Measurements from ENCODE around the gene SPINT4. TPM values are rescaled to one million over a fixed set of nuclear protein-coding genes. Genes with fewer than 3 reads are reported as not detected.
A peak's percentile ranks its signal among the peaks of the same experiment; 100 is the strongest.
"Not testable (repeated sequence)": the region's sequence is repeated elsewhere in the genome, so short reads cannot be mapped to it uniquely, and the experiment has no call there.

SPINT4 gene
- total RNA-seq, 2 donors from 2014 or later = not detected

DNA sequence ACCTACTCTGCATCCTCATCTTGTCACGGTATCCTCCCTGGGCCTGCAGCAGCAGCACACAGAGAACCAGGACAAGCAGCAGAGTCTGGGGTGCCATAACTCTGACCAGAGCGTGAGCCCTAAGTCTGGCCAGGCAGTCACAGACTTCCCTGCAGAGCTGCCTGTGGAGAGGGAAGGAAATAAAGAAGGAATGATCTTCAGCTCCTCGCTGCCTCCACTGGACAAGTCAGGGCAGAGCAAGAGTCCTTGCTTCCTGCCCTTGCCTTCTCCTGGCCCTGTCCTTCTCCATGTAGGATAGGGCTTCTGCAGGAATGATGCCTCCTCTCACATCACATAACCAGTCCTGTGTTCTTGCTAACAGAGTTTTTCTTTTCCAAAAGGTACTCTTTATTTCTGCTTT is 36.3 kb upstream of the SPINT4 start:
- Mint-ChIP-seq H3K4me1 (peaks cover 11% of the 10 kb centered on the region), H3K27me3 (ENCODE audit: insufficient read depth) (peaks cover 3% of the 10 kb centered on the region), H3K4me3 (no peak overlapping the region), H3K9me3 (peaks cover 25% of the 10 kb centered on the region), H3K27ac (no peak overlapping the region), H3K36me3 (ENCODE audit: low read depth) (peaks cover 2% of the 10 kb centered on the region)
- Histone ChIP-seq H3K27ac (ENCODE audit: low read depth, low read length) (no peak overlapping the region), H3K27me3 (ENCODE audit: control insufficient read depth, insufficient read depth, low read length, poor library complexity, severe bottlenecking) (no peaks in the 10 kb centered on the region), H3K4me1 (ENCODE audit: control insufficient read depth, insufficient read depth, low read length) (no peaks in the 10 kb centered on the region), H3K36me3 (ENCODE audit: control insufficient read depth, insufficient read depth, low read length) (no peaks in the 10 kb centered on the region), H3K9ac (ENCODE audit: extremely low read depth, low read length, poor library complexity, severe bottlenecking) (no peak overlapping the region), H3K4me3 (ENCODE audit: low read length) (no peak overlapping the region), H3K9me3 (ENCODE audit: control insufficient read depth, low read length) (peaks cover 6% of the 10 kb centered on the region)
- 84 to 86% methylated on average over 1 to 3 of the region's 3 CpGs for WGBS, 2 experiments (ENCODE audit: insufficient coverage in 1 of 2, insufficient read length in 1 of 2)
- peak; percentile 76 for DNase-seq
- TF ChIP-seq, protein P1, sequence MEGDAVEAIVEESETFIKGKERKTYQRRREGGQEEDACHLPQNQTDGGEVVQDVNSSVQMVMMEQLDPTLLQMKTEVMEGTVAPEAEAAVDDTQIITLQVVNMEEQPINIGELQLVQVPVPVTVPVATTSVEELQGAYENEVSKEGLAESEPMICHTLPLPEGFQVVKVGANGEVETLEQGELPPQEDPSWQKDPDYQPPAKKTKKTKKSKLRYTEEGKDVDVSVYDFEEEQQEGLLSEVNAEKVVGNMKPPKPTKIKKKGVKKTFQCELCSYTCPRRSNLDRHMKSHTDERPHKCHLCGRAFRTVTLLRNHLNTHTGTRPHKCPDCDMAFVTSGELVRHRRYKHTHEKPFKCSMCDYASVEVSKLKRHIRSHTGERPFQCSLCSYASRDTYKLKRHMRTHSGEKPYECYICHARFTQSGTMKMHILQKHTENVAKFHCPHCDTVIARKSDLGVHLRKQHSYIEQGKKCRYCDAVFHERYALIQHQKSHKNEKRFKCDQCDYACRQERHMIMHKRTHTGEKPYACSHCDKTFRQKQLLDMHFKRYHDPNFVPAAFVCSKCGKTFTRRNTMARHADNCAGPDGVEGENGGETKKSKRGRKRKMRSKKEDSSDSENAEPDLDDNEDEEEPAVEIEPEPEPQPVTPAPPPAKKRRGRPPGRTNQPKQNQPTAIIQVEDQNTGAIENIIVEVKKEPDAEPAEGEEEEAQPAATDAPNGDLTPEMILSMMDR (conservative IDR thresholded peaks at IDR 0.05) = peak; percentile 71

DNA sequence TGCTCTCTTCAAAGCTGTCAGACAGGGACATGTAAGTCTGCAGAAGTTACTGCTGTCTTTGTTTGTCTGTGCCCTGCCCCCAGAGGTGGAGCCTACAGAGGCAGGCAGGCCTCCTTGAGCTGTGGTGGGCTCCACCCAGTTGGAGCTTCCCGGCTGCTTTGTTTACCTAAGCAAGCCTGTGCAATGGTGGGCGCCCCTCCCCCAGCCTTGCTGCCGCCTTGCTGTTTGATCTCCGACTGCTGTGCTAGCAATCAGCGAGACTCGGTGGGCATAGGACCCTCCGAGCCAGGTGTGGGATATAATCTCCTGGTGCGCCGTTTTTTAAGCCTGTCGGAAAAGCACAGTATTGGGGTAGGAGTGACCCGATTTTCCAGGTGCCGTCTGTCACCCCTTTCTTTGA is 28.8 kb upstream of the SPINT4 start:
- H3K9me3 Mint-ChIP-seq = peaks cover 43% of the 10 kb centered on the region
- not testable (repeated sequence) for H3K9ac ChIP-seq (ENCODE audit: extremely low read depth, low read length, poor library complexity, severe bottlenecking); DNase-seq; H3K4me3 ChIP-seq (ENCODE audit: low read length); H3K27ac ChIP-seq (ENCODE audit: low read depth, low read length); H3K27ac Mint-ChIP-seq; H3K27me3 ChIP-seq (ENCODE audit: control insufficient read depth, insufficient read depth, low read length, poor library complexity, severe bottlenecking); H3K27me3 Mint-ChIP-seq (ENCODE audit: insufficient read depth); H3K4me1 Mint-ChIP-seq; H3K36me3 ChIP-seq (ENCODE audit: control insufficient read depth, insufficient read depth, low read length); H3K4me3 Mint-ChIP-seq; H3K4me1 ChIP-seq (ENCODE audit: control insufficient read depth, insufficient read depth, low read length); H3K36me3 Mint-ChIP-seq (ENCODE audit: low read depth)
- peaks cover 18% of the 10 kb centered on the region for H3K9me3 ChIP-seq (ENCODE audit: control insufficient read depth, low read length)
- 96% methylated on average over 8 to 12 of the region's 12 CpGs for WGBS, 2 experiments (ENCODE audit: insufficient coverage in 1 of 2, insufficient read length in 1 of 2)

DNA sequence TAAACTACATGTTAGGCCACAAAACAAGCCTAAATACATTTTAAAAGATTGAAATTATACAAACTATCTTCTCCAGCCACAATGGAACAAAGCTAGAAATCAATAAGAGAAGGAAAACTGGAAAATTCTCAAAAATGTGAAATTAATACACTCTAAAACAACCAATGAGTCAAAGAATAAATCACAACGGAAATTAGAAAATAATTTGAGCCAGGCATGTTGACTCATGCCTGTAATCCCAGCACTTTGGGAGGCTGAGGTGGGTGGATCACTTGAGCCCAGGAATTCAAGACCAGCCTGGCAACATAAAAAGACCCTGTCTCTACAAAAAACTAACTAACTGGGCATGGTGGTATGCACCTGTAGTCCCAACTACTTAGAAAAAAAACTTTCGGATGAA is 26.7 kb upstream of the SPINT4 start:
- Mint-ChIP-seq H3K9me3 (peaks cover 39% of the 10 kb centered on the region), H3K27me3 (ENCODE audit: insufficient read depth) (no peaks in the 10 kb centered on the region), H3K4me1 (no peaks in the 10 kb centered on the region), H3K36me3 (ENCODE audit: low read depth) (no peaks in the 10 kb centered on the region), H3K27ac (no peak overlapping the region), H3K4me3 (no peak overlapping the region)
- WGBS, 2 experiments (ENCODE audit: insufficient coverage in 1 of 2, insufficient read length in 1 of 2) = 87% methylated on average over 2 of the region's 2 CpGs; no CpG with 5 or more reads in 1 of the 2 experiments
- no peak overlapping the region for H3K9ac ChIP-seq (ENCODE audit: extremely low read depth, low read length, poor library complexity, severe bottlenecking)
- no peak overlapping the region for H3K27ac ChIP-seq (ENCODE audit: low read depth, low read length)
- TF ChIP-seq, protein P1 (conservative IDR thresholded peaks at IDR 0.05) = no peak
- no peaks in the 10 kb centered on the region for H3K27me3 ChIP-seq (ENCODE audit: control insufficient read depth, insufficient read depth, low read length, poor library complexity, severe bottlenecking)
- peaks cover 18% of the 10 kb centered on the region for H3K9me3 ChIP-seq (ENCODE audit: control insufficient read depth, low read length)
- no peak for DNase-seq
- no peaks in the 10 kb centered on the region for H3K4me1 ChIP-seq (ENCODE audit: control insufficient read depth, insufficient read depth, low read length)
- no peaks in the 10 kb centered on the region for H3K36me3 ChIP-seq (ENCODE audit: control insufficient read depth, insufficient read depth, low read length)
- H3K4me3 ChIP-seq (ENCODE audit: low read length) = no peak overlapping the region

DNA sequence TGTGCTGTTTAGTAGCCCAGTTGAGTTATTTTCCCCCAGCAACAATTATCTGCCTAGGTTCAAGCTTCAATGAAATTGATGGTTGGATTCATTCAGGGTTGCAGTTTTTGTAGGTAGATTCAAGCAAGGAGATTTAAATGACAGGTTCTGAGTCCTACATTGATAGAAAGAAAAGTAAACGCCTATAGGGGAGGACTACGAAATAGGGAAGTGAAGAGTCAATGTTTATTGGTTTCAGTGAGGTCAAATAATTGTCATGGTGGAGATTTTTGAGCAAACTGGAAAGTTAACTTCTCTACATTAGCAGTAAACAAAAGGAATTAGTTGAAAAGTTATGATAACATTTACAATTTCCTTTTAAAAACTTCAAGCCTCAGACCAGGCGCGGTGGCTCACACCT is 21.0 kb upstream of the SPINT4 start:
- 79 to 100% methylated on average over 2 to 4 of the region's 4 CpGs for WGBS, 2 experiments (ENCODE audit: insufficient coverage in 1 of 2, insufficient read length in 1 of 2)
- H3K27me3 ChIP-seq (ENCODE audit: control insufficient read depth, insufficient read depth, low read length, poor library complexity, severe bottlenecking) = no peaks in the 10 kb centered on the region

More for the DNA sequence above, 21.0 kb upstream of the SPINT4 start:
- H3K36me3 ChIP-seq (ENCODE audit: control insufficient read depth, insufficient read depth, low read length) = no peaks in the 10 kb centered on the region
- Mint-ChIP-seq H3K4me1 (peaks cover 4% of the 10 kb centered on the region), H3K27ac (no peak overlapping the region), H3K9me3 (peaks cover 4% of the 10 kb centered on the region), H3K27me3 (ENCODE audit: insufficient read depth) (peaks cover 4% of the 10 kb centered on the region), H3K4me3 (no peak overlapping the region), H3K36me3 (ENCODE audit: low read depth) (peaks cover 2% of the 10 kb centered on the region)
- H3K9ac ChIP-seq (ENCODE audit: extremely low read depth, low read length, poor library complexity, severe bottlenecking) = no peak overlapping the region
- H3K9me3 ChIP-seq (ENCODE audit: control insufficient read depth, low read length) = no peaks in the 10 kb centered on the region
- H3K27ac ChIP-seq (ENCODE audit: low read depth, low read length) = no peak overlapping the region
- TF ChIP-seq, protein P1 (conservative IDR thresholded peaks at IDR 0.05) = no peak
- peaks cover 4% of the 10 kb centered on the region for H3K4me1 ChIP-seq (ENCODE audit: control insufficient read depth, insufficient read depth, low read length)
- no peak overlapping the region for H3K4me3 ChIP-seq (ENCODE audit: low read length)
- DNase-seq = no peak
